Skeletal muscle cell (primary cell): ENCODE measurements around the gene ZC3H4.

Source experiments
- DNase-seq: peaks from one replicate; pipeline ENCODE4 v3.0.0-alpha.2; 2010; ENCODE audit warnings: low read depth
- H3K4me3 ChIP-seq: 2 replicates; pipeline ENCODE4 v1.5.1; 2011; ENCODE audit warnings: low read depth, mild to moderate bottlenecking, control low read depth, low read length, moderate library complexity

ZC3H4 gene

GRCh38 chr19:47135156-47135555 is 21.6 kb upstream of the ZC3H4 start:
- DNase-seq, result no peak
- H3K4me3 ChIP-seq, result no peak overlapping the region

GRCh38 chr19:47134545-47134944 is 21.0 kb upstream of the ZC3H4 start:
- no peak for DNase-seq
- no peak overlapping the region for H3K4me3 ChIP-seq

GRCh38 chr19:47133021-47133471 is 19.5 kb upstream of the ZC3H4 start:
- H3K4me3 ChIP-seq, result no peak overlapping the region
- DNase-seq, result no peak

- H3K4me3 ChIP-seq, result peak overlapping the region; percentile 65
- DNase-seq, result no peak
Measured at GRCh38 chr19:47132194-47132852, 18.7 kb upstream of the ZC3H4 start.

GRCh38 chr19:47130589-47131227 is 17.1 kb upstream of the ZC3H4 start, which contains the start of gene SAE1:
Gene SAE1 (plus strand): TSS chr19:47130835. CDS start chr19:47130931, 96 bp downstream.
- peak within 1 kb of the TSS; percentile 65 for H3K4me3 ChIP-seq
- DNase-seq, result peak; percentile 93

GRCh38 chr19:47130120-47130588 is 16.6 kb upstream of the ZC3H4 start:
- no peak overlapping the region for H3K4me3 ChIP-seq
- DNase-seq, result no peak

- no peak for DNase-seq
- H3K4me3 ChIP-seq, result no peak overlapping the region
Measured at GRCh38 chr19:47129579-47129978, 16.0 kb upstream of the ZC3H4 start.

GRCh38 chr19:47125669-47125938 is 12.0 kb upstream of the ZC3H4 start:
- no peak overlapping the region for H3K4me3 ChIP-seq
- no peak for DNase-seq

GRCh38 chr19:47124937-47125668 is 11.5 kb upstream of the ZC3H4 start:
- H3K4me3 ChIP-seq, result no peak overlapping the region

GRCh38 chr19:47123406-47123805 is 9.8 kb upstream of the ZC3H4 start:
- no peak for DNase-seq

More at GRCh38 chr19:47124937-47125668, 11.5 kb upstream of the ZC3H4 start:
- no peak for DNase-seq

GRCh38 chr19:47122359-47123335 is 9.1 kb upstream of the ZC3H4 start:
- no peak overlapping the region for H3K4me3 ChIP-seq
- DNase-seq, result no peak

More at GRCh38 chr19:47123406-47123805, 9.8 kb upstream of the ZC3H4 start:
- H3K4me3 ChIP-seq, result no peak overlapping the region

- DNase-seq, result no peak
- H3K4me3 ChIP-seq, result no peak overlapping the region
Measured at GRCh38 chr19:47120470-47121067, 7.0 kb upstream of the ZC3H4 start.

GRCh38 chr19:47113850-47114651 is 475 bp upstream of the ZC3H4 start:
- peak overlapping the region; percentile 98 for H3K4me3 ChIP-seq
- DNase-seq, result no peak

- DNase-seq, result peak; percentile 48
- H3K4me3 ChIP-seq, result peak overlapping the region; percentile 98
Measured at GRCh38 chr19:47112166-47112996, 1.2 kb downstream of the ZC3H4 start.

- no peak for DNase-seq
- H3K4me3 ChIP-seq, result peak overlapping the region; percentile 98
Measured at GRCh38 chr19:47111682-47112165, 1.9 kb downstream of the ZC3H4 start.

GRCh38 chr19:47111006-47111621 is 2.5 kb downstream of the ZC3H4 start:
- no peak for DNase-seq
- peak overlapping the region; percentile 98 for H3K4me3 ChIP-seq

- no peak for DNase-seq
- H3K4me3 ChIP-seq, result peak overlapping the region; percentile 98
Measured at GRCh38 chr19:47110521-47111005, 3.0 kb downstream of the ZC3H4 start.
